Measurements from ENCODE around the gene CYP2W1. TPM values are rescaled to one million over a fixed set of nuclear protein-coding genes. Genes with fewer than 3 reads are reported as not detected.

Gene CYP2W1, protein sequence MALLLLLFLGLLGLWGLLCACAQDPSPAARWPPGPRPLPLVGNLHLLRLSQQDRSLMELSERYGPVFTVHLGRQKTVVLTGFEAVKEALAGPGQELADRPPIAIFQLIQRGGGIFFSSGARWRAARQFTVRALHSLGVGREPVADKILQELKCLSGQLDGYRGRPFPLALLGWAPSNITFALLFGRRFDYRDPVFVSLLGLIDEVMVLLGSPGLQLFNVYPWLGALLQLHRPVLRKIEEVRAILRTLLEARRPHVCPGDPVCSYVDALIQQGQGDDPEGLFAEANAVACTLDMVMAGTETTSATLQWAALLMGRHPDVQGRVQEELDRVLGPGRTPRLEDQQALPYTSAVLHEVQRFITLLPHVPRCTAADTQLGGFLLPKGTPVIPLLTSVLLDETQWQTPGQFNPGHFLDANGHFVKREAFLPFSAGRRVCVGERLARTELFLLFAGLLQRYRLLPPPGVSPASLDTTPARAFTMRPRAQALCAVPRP
- total RNA-seq (1 to 10 TPM in 1 of 2 donors, not detected in 1; 8.1 TPM), polyA plus RNA-seq (under 1 TPM in 1 of 2 donors, not detected in 1; 0.05 TPM)
- long read RNA-seq, donor 1, partial matches to known transcripts = 0 of 5 reads
- long read RNA-seq, donor 1, other reads (novel, unspliced or antisense) = 0 of 5 reads
- long read RNA-seq, donor 2, partial matches to known transcripts = 0 of 2 reads
- long read RNA-seq, donor 2, other reads (novel, unspliced or antisense) = 0 of 2 reads
- long read RNA-seq, donor 3, partial matches to known transcripts = 0 of 3 reads
- long read RNA-seq, donor 3, other reads (novel, unspliced or antisense) = 0 of 3 reads
- long read RNA-seq, donor 4 = 0 reads
- long read RNA-seq, donor 5, partial matches to known transcripts = 6 of 53 reads
- long read RNA-seq, donor 5, other reads (novel, unspliced or antisense) = 43 of 53 reads

DNA sequence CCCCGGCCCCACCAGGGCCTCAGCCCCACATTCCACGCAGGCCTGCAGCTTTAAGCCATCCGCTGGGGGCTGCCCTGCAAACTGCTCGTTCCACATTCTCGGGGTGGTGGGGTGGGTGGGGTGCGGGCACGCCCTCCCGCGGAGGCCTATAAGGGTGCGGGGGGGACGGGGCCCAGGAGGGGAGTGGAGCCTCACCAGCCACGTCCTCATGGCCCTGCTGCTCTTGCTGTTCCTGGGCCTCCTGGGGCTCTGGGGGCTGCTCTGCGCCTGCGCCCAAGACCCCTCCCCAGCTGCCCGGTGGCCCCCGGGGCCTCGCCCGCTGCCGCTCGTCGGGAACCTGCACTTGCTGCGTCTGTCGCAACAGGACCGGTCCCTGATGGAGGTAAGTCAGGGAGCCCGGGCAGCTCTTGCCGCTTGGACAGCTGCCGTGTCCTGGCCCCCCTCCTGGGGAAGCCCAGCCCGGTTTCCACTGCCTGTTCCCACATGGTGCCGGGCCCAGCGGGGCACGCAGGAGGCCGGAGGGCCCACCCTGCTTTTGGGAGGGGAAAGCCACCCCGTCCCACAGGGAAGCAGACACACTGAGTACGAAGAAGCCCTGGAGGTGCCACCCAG is at the start of gene CYP2W1:
Gene CYP2W1, plus strand, starts transcription at position 178 of the 612 bp plus-strand sequence. Its CDS starts 31 bp downstream, at position 209.
- no peak within 1 kb of the TSS for H3K4me3 ChIP-seq
- no peak within 1 kb of the TSS for H3K27ac ChIP-seq (ENCODE audit: low read depth in 1 of 2, low read length in 1 of 2)
- H3K9me3 ChIP-seq (ENCODE audit: control insufficient read depth in 4 of 4, insufficient read depth in 3 of 4, low read length in 3 of 4) = no peaks in the 10 kb centered on the region
- H3K4me1 ChIP-seq (ENCODE audit: control insufficient read depth in 5 of 5, insufficient read depth in 5 of 5, low read length in 5 of 5) = peaks cover 0 to 10% (median 0%) of the 10 kb centered on the region in 5 donors
- DNase-seq = peak in 2 of 3 donors; percentile 51 to 57
- no peaks in the 10 kb centered on the region for H3K27me3 ChIP-seq (ENCODE audit: control insufficient read depth in 3 of 3, insufficient read depth in 3 of 3, low read length in 2 of 3)
- no peaks in the 10 kb centered on the region for H3K36me3 ChIP-seq (ENCODE audit: control insufficient read depth in 4 of 4, insufficient read depth in 4 of 4, low read length in 4 of 4)
- WGBS, 2 donors = 55 to 74% methylated on average over 26 to 34 of the region's 34 CpGs
- H3K9ac ChIP-seq (ENCODE audit: insufficient read depth in 1 of 2, low read length in 2 of 2) = no peak within 1 kb of the TSS
- ATAC-seq (ENCODE audit: insufficient read depth, low FRiP score) = no peak
- TF ChIP-seq, protein P1, sequence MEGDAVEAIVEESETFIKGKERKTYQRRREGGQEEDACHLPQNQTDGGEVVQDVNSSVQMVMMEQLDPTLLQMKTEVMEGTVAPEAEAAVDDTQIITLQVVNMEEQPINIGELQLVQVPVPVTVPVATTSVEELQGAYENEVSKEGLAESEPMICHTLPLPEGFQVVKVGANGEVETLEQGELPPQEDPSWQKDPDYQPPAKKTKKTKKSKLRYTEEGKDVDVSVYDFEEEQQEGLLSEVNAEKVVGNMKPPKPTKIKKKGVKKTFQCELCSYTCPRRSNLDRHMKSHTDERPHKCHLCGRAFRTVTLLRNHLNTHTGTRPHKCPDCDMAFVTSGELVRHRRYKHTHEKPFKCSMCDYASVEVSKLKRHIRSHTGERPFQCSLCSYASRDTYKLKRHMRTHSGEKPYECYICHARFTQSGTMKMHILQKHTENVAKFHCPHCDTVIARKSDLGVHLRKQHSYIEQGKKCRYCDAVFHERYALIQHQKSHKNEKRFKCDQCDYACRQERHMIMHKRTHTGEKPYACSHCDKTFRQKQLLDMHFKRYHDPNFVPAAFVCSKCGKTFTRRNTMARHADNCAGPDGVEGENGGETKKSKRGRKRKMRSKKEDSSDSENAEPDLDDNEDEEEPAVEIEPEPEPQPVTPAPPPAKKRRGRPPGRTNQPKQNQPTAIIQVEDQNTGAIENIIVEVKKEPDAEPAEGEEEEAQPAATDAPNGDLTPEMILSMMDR (IDR thresholded peaks at IDR 0.05; ENCODE audit: control extremely low read depth, extremely low read depth) = no peak

DNA sequence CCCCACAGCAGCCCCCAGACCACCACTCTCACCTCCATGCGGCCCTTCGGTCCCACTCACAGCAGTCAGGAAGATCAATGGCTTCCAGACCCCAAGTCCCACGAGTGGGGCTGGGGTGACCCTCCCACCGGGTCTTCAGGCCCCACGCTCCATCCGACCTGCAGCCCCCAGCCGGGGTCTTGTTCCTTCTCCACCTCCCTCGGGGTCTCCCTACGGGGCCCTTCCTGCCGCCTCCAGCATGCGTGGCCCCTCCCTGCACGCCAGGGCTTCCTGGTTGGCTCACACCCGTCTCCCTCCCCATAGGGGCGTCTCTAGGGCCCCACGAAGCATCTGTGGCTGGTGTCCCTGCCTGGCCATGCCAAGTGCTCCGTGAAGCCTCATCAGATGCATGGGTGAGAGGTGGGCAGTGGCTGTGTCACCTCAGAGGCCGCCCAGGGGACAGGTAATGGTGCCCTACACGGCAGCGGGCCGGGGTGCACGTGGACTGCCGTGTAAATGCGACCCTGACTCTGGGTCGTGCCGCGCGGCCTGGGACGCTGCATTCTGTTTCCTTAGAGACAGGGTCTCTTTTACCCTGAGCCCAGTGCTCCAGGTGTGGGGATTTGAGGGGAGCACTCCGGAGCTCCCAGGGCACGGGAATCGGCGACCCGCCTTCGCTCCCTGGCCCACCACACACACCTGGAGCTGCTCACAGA is 48.4 kb upstream of the CYP2W1 start:
- no peak overlapping the region for H3K4me3 ChIP-seq
- no peaks in the 10 kb centered on the region for H3K4me1 ChIP-seq (ENCODE audit: control insufficient read depth in 5 of 5, insufficient read depth in 5 of 5, low read length in 5 of 5)
- no peaks in the 10 kb centered on the region for H3K27me3 ChIP-seq (ENCODE audit: control insufficient read depth in 3 of 3, insufficient read depth in 3 of 3, low read length in 2 of 3)
- 85 to 87% methylated on average over 29 to 34 of the region's 34 CpGs for WGBS, 2 donors
- no peak overlapping the region for H3K9ac ChIP-seq (ENCODE audit: insufficient read depth in 1 of 2, low read length in 2 of 2)
- DNase-seq (no peak), ATAC-seq (ENCODE audit: insufficient read depth, low FRiP score) (no peak)
- TF ChIP-seq, protein P1 (IDR thresholded peaks at IDR 0.05; ENCODE audit: control extremely low read depth, extremely low read depth) = no peak
- no peak overlapping the region for H3K27ac ChIP-seq (ENCODE audit: low read depth in 1 of 2, low read length in 1 of 2)
- peaks cover 0 to 13% (median 0%) of the 10 kb centered on the region in 4 donors for H3K36me3 ChIP-seq (ENCODE audit: control insufficient read depth in 4 of 4, insufficient read depth in 4 of 4, low read length in 4 of 4)
- H3K9me3 ChIP-seq (ENCODE audit: control insufficient read depth in 4 of 4, insufficient read depth in 3 of 4, low read length in 3 of 4) = peaks cover 0 to 1% (median 0%) of the 10 kb centered on the region in 4 donors

DNA sequence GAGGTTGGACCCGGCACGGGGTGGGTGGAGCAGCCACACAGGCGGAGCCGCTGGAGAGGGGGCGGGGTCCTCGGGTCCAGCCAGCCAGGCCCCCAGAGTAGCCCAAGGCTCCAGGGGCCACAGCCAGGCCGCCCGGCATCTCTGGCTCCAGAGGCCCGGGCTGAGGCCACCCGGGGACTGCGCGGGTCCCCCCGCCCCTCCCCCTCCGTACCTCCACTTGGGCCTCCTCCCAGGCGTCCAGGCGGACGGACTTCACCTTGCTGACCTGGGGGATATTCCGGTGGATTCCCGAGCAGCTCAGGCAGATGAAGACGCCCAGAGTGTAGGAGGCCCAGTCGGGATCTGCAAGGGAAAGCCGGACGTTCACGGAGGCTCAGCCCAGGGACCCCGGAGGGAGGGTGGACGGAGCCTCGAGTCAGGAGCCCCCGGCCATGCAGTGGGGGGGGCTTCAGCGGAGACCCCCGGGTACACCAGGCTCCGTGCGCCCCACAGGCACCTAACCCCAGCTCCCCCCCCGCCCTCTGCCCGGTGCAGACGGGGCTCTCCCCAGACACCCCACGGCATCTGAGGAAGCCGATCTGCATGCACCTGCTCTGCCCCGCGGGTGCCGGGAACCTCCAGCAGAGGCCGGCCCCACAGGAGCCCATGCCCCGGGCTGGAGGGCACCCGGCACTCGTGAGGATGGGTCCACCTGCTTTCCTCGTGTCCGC is 47.7 kb upstream of the CYP2W1 start:
- H3K36me3 ChIP-seq (ENCODE audit: control insufficient read depth in 4 of 4, insufficient read depth in 4 of 4, low read length in 4 of 4) = peaks cover 0 to 13% (median 0%) of the 10 kb centered on the region in 4 donors
- no peak overlapping the region for H3K9ac ChIP-seq (ENCODE audit: insufficient read depth in 1 of 2, low read length in 2 of 2)
- H3K4me3 ChIP-seq = no peak overlapping the region
- H3K9me3 ChIP-seq (ENCODE audit: control insufficient read depth in 4 of 4, insufficient read depth in 3 of 4, low read length in 3 of 4) = peaks cover 0 to 3% (median under 1%) of the 10 kb centered on the region in 4 donors
- no peaks in the 10 kb centered on the region for H3K4me1 ChIP-seq (ENCODE audit: control insufficient read depth in 5 of 5, insufficient read depth in 5 of 5, low read length in 5 of 5)
- ATAC-seq (ENCODE audit: insufficient read depth, low FRiP score) (no peak), DNase-seq (no peak)
- H3K27ac ChIP-seq (ENCODE audit: low read depth in 1 of 2, low read length in 1 of 2) = no peak overlapping the region
- TF ChIP-seq, protein P1 (IDR thresholded peaks at IDR 0.05; ENCODE audit: control extremely low read depth, extremely low read depth) = no peak
- H3K27me3 ChIP-seq (ENCODE audit: control insufficient read depth in 3 of 3, insufficient read depth in 3 of 3, low read length in 2 of 3) = no peaks in the 10 kb centered on the region
- WGBS, 2 donors = 86 to 92% methylated on average over 45 to 46 of the region's 46 CpGs
